HEK293 (cell line): ENCODE measurements around the gene PPIP5K2.

Source experiments
- CTCF ChIA-PET: fragments of 350-600 bp; formaldehyde crosslinking; extraction: SDS; loops from one replicate; lab custom pipeline; 2021; ENCODE audit warnings: antibody characterized with exemption; lab: Yijun Ruan, JAX
- POLR2A ChIA-PET: fragments of 300-600 bp; formaldehyde crosslinking; extraction: SDS; loops from one replicate; lab custom pipeline; 2020; ENCODE audit warnings: antibody characterized with exemption, inconsistent platforms; lab: Yijun Ruan, JAX
- H3K27ac ChIP-seq: fragments of 200-500 bp; sonication (Bioruptor generic); 2 replicates; pipeline ENCODE4 v1.5.1; 2014; ENCODE audit warnings: low read depth, low read length, control low read depth, inconsistent platforms; ENCODE audit errors: extremely low read depth
- H3K36me3 ChIP-seq, 2 experiments: fragments of 200-500 bp in 1 of 2; sonication (Bioruptor generic) in 1 of 2; 1 replicate in 1 of 2; 2 replicates in 1 of 2; pipeline ENCODE4 v1.5.1; 2014 to 2017; ENCODE audit warnings: inconsistent platforms in 2 of 2, low read length in 2 of 2; ENCODE audit not compliant: control insufficient read depth in 2 of 2, insufficient read depth in 1 of 2
- H3K4me1 ChIP-seq: fragments of 200-500 bp; sonication (Bioruptor generic); 2 replicates; pipeline ENCODE4 v1.5.1; 2014; ENCODE audit warnings: mild to moderate bottlenecking, low read length, inconsistent platforms; ENCODE audit not compliant: control insufficient read depth, insufficient read depth
- H3K4me3 ChIP-seq: 2 replicates; pipeline ENCODE4 v1.5.1; 2011; ENCODE audit warnings: low read depth, mild to moderate bottlenecking, control low read depth, low read length, moderate library complexity
- H3K9me3 ChIP-seq: fragments of 200-500 bp; sonication (Bioruptor generic); 2 replicates; pipeline ENCODE4 v1.5.1; 2014; ENCODE audit warnings: low read depth, low read length, inconsistent platforms; ENCODE audit not compliant: control insufficient read depth, insufficient read depth
- PRDM4 ChIP-seq: fragments of 450-650 bp; formaldehyde crosslinking; IDR thresholded peaks from 2 replicates; pipeline ENCODE4 v1.5.1; 2017; ENCODE audit warnings: missing biosample characterization, missing genetic modification characterization
- ZNF670 ChIP-seq: fragments of 450-650 bp; formaldehyde crosslinking; IDR thresholded peaks from 2 replicates; pipeline ENCODE4 v1.5.1; 2016; ENCODE audit warnings: missing biosample characterization, missing genetic modification characterization, low read depth
- TF ChIP-seq, protein P1 (sequence below): fragments of 450-650 bp; formaldehyde crosslinking; IDR thresholded peaks from 2 replicates; pipeline ENCODE4 v1.5.1; 2017; ENCODE audit warnings: missing biosample characterization, missing genetic modification characterization

The PPIP5K2 gene

DNA sequence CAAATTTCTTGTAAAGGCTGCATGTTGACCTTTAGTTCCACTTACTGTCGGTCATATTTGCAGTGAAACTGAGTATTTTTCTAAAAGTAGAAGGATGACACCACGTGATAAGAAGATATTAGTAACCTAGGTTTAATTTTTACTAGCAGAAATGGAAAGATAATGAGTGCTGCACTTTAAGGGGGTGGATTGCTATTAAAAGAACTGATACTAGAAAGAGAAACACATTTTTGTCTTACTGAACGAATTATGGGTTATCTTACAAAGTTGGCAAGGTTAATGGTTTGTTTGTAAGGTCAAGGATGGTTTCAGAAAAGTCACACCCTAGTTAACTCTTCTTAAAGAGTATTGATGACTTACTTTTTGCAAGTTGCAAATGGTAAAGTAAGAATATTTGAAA is 140.8 kb downstream of the PPIP5K2 start:
- Histone ChIP-seq H3K9me3 (no peaks in the 10 kb centered on the region), H3K36me3 (no peaks in the 10 kb centered on the region), H3K27ac (no peak overlapping the region), H3K4me1 (no peaks in the 10 kb centered on the region), H3K4me3 (peak overlapping the region; percentile 94)
- TF ChIP-seq, protein P1, sequence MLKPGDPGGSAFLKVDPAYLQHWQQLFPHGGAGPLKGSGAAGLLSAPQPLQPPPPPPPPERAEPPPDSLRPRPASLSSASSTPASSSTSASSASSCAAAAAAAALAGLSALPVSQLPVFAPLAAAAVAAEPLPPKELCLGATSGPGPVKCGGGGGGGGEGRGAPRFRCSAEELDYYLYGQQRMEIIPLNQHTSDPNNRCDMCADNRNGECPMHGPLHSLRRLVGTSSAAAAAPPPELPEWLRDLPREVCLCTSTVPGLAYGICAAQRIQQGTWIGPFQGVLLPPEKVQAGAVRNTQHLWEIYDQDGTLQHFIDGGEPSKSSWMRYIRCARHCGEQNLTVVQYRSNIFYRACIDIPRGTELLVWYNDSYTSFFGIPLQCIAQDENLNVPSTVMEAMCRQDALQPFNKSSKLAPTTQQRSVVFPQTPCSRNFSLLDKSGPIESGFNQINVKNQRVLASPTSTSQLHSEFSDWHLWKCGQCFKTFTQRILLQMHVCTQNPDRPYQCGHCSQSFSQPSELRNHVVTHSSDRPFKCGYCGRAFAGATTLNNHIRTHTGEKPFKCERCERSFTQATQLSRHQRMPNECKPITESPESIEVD (tag by site-specific recombination): peak; percentile 76
- TF ChIP-seq ZNF670 (tag by site-specific recombination): no peak
- 0 out of 2 replicates have a peak, but pooled peaks have one; percentile 18 for TF ChIP-seq PRDM4
- POLR2A ChIA-PET: no interaction called here
- CTCF ChIA-PET: no interaction called here
